ENCODE results near the gene ZMIZ1.

- TF ChIP-seq CTCF (IDR thresholded peaks at IDR 0.05), result no peak
- TF ChIP-seq POLR2A (IDR thresholded peaks at IDR 0.05), result no peak
These were observed 69.8 kb downstream of the ZMIZ1 start for GRCh38 chr10:79138449-79139123.
